H1 (cell line): ENCODE measurements around the gene UEVLD.

Source experiments
- BACH1 ChIP-seq: IDR thresholded peaks from 2 replicates; pipeline ENCODE4 v1.6.1; 2012; ENCODE audit warnings: low read length, improper control_type of control experiment
- CREB1 ChIP-seq: IDR thresholded peaks from 2 replicates; pipeline ENCODE4 v1.6.1; 2012; ENCODE audit warnings: inconsistent platforms
- KDM4A ChIP-seq: IDR thresholded peaks from one replicate; pipeline ENCODE4 v1.7.1; 2012; ENCODE audit warnings: low read depth, mild to moderate bottlenecking, moderate library complexity, low read length, inconsistent platforms; ENCODE audit not compliant: severe bottlenecking
- POLR2A ChIP-seq, 2 experiments: IDR thresholded peaks; 1 replicate in 1 of 2; 2 replicates in 1 of 2; pipeline ENCODE4 v1.6.1; 2011; ENCODE audit warnings: low read depth in 2 of 2, low read length in 2 of 2, mild to moderate bottlenecking in 2 of 2; ENCODE audit errors: control extremely low read depth in 1 of 2
- POLR2AphosphoS5 ChIP-seq: IDR thresholded peaks from 2 replicates; pipeline ENCODE4 v1.6.1; 2011; ENCODE audit warnings: low read depth, low read length
- SIN3A ChIP-seq, 2 experiments: IDR thresholded peaks in 1 of 2; conservative IDR thresholded peaks in 1 of 2; 2 replicates each; pipeline ENCODE4 v1.6.1; 2011 to 2012; ENCODE audit warnings: low read length in 2 of 2, improper control_type of control experiment in 1 of 2, low read depth in 1 of 2, mild to moderate bottlenecking in 1 of 2
- ZNF274 ChIP-seq: IDR thresholded peaks from 2 replicates; pipeline ENCODE4 v1.7.0; 2012; ENCODE audit warnings: low read length, borderline replicate concordance; ENCODE audit errors: extremely low read depth
- TF ChIP-seq, protein P1 (sequence below), 3 experiments: IDR thresholded peaks; 1 replicate in 2 of 3; 2 replicates in 1 of 3; pipeline versions ENCODE4 v1.5.1 to v1.6.1; 2011; ENCODE audit warnings: low read length in 3 of 3, mild to moderate bottlenecking in 3 of 3, inconsistent platforms in 2 of 3, low read depth in 1 of 3, moderate library complexity in 1 of 3; ENCODE audit not compliant: insufficient read depth in 1 of 3; ENCODE audit errors: control extremely low read depth in 1 of 3
- TF ChIP-seq, protein P2 (sequence below): IDR thresholded peaks from 2 replicates; pipeline ENCODE4 v1.6.1; 2011; ENCODE audit warnings: low read depth, mild to moderate bottlenecking, low read length; ENCODE audit not compliant: insufficient read depth

- TF ChIP-seq POLR2AphosphoS5: no peak
- TF ChIP-seq BACH1: no peak
- no peak for TF ChIP-seq ZNF274
- no peak for TF ChIP-seq KDM4A
- no peak for TF ChIP-seq SIN3A (conservative IDR thresholded peaks at IDR 0.05 in 1 of 2, IDR thresholded peaks at IDR 0.05 in 1 of 2; ENCODE audit: low read depth in 1 of 2, low read length in 2 of 2)
- TF ChIP-seq POLR2A (IDR thresholded peaks at IDR 0.05; ENCODE audit: control extremely low read depth in 1 of 2, low read depth in 2 of 2, low read length in 2 of 2): no peak
- TF ChIP-seq CREB1: no peak
- TF ChIP-seq, protein P1, sequence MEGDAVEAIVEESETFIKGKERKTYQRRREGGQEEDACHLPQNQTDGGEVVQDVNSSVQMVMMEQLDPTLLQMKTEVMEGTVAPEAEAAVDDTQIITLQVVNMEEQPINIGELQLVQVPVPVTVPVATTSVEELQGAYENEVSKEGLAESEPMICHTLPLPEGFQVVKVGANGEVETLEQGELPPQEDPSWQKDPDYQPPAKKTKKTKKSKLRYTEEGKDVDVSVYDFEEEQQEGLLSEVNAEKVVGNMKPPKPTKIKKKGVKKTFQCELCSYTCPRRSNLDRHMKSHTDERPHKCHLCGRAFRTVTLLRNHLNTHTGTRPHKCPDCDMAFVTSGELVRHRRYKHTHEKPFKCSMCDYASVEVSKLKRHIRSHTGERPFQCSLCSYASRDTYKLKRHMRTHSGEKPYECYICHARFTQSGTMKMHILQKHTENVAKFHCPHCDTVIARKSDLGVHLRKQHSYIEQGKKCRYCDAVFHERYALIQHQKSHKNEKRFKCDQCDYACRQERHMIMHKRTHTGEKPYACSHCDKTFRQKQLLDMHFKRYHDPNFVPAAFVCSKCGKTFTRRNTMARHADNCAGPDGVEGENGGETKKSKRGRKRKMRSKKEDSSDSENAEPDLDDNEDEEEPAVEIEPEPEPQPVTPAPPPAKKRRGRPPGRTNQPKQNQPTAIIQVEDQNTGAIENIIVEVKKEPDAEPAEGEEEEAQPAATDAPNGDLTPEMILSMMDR (IDR thresholded peaks at IDR 0.05; ENCODE audit: control extremely low read depth in 1 of 3, insufficient read depth in 1 of 3, low read depth in 1 of 3, low read length in 3 of 3): no peak
- TF ChIP-seq, protein P2, sequence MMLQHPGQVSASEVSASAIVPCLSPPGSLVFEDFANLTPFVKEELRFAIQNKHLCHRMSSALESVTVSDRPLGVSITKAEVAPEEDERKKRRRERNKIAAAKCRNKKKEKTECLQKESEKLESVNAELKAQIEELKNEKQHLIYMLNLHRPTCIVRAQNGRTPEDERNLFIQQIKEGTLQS: no peak
Observed at GRCh38 chr11:18534245-18534644, 54.3 kb downstream of the UEVLD start.
